GM18867 (cell line): Measurements from ENCODE around the gene NOG.

Experiments
- ATAC-seq: cut with Tn5 transposase; IDR thresholded peaks from one replicate; pipeline ENCODE4 v1.9.1; 2021; ENCODE audit warnings: mild to moderate bottlenecking, moderate library complexity; ENCODE audit not compliant: unreplicated experiment

Gene NOG

GRCh38 chr17:56596691-56597494 lies 3.4 kb downstream of the NOG start:
- ATAC-seq = no peak

- no peak for ATAC-seq
These were observed 4.0 kb downstream of the NOG start for GRCh38 chr17:56597495-56597990.

- ATAC-seq = no peak
These were observed 5.0 kb downstream of the NOG start for GRCh38 chr17:56598466-56598865.

- no peak for ATAC-seq
These were observed 5.6 kb downstream of the NOG start for GRCh38 chr17:56599088-56599487.

GRCh38 chr17:56599566-56599965 lies 6.1 kb downstream of the NOG start:
- ATAC-seq = no peak

- ATAC-seq = no peak
These were observed 6.8 kb downstream of the NOG start for GRCh38 chr17:56600256-56600655.

- ATAC-seq = no peak
These were observed 8.1 kb downstream of the NOG start for GRCh38 chr17:56601591-56601990.

GRCh38 chr17:56602292-56603130 lies 9.0 kb downstream of the NOG start:
- no peak for ATAC-seq

GRCh38 chr17:56603486-56604238 lies 10.2 kb downstream of the NOG start:
- no peak for ATAC-seq

GRCh38 chr17:56604691-56605290 lies 11.3 kb downstream of the NOG start:
- no peak for ATAC-seq

GRCh38 chr17:56608944-56609343 lies 15.4 kb downstream of the NOG start:
- ATAC-seq = no peak

GRCh38 chr17:56610321-56610720 lies 16.8 kb downstream of the NOG start:
- no peak for ATAC-seq

GRCh38 chr17:56613131-56613530 lies 19.6 kb downstream of the NOG start:
- no peak for ATAC-seq

GRCh38 chr17:56614522-56614921 lies 21.0 kb downstream of the NOG start:
- ATAC-seq = no peak

GRCh38 chr17:56616239-56616638 lies 22.7 kb downstream of the NOG start:
- ATAC-seq = no peak

- ATAC-seq = no peak
These were observed 29.9 kb downstream of the NOG start for GRCh38 chr17:56623383-56623782.

GRCh38 chr17:56624309-56624708 lies 30.8 kb downstream of the NOG start:
- no peak for ATAC-seq

GRCh38 chr17:56624912-56625311 lies 31.4 kb downstream of the NOG start:
- no peak for ATAC-seq

GRCh38 chr17:56629531-56630075 lies 36.1 kb downstream of the NOG start:
- no peak for ATAC-seq

- no peak for ATAC-seq
These were observed 36.7 kb downstream of the NOG start for GRCh38 chr17:56630202-56630601.

- ATAC-seq = no peak
These were observed 40.2 kb downstream of the NOG start for GRCh38 chr17:56633681-56634080.
